MM.1S (cell line): Measurements from ENCODE around the gene BBX.

Source experiments
- DNase-seq: peaks from one replicate; pipeline ENCODE4 v3.0.0-alpha.2; 2015
- H2AFZ ChIP-seq: fragments of 300-600 bp; sonication (generic); 2 replicates; pipeline ENCODE4 v1.6.0; 2016; ENCODE audit warnings: antibody characterized with exemption, low read length
- H3F3A ChIP-seq: fragments of 300-600 bp; sonication (generic); 2 replicates; pipeline ENCODE4 v1.6.1; 2016; ENCODE audit warnings: mild to moderate bottlenecking, antibody characterized with exemption, low read length, moderate library complexity, mixed read lengths; ENCODE audit not compliant: insufficient read depth
- H3K27ac ChIP-seq: fragments of 300-600 bp; sonication (generic); 2 replicates; pipeline ENCODE4 v1.5.1; 2016; ENCODE audit warnings: mild to moderate bottlenecking, low read length
- H3K27me3 ChIP-seq: fragments of 300-600 bp; sonication (generic); replicated peaks from 2 replicates; pipeline ENCODE4 v1.6.0; 2016; ENCODE audit warnings: low read length; ENCODE audit not compliant: insufficient read depth
- H3K36me3 ChIP-seq: fragments of 300-600 bp; sonication (generic); replicated peaks from 2 replicates; pipeline ENCODE4 v1.6.1; 2016; ENCODE audit warnings: mild to moderate bottlenecking, low read length, mixed read lengths; ENCODE audit not compliant: insufficient read depth
- H3K4me1 ChIP-seq: fragments of 300-600 bp; sonication (generic); 2 replicates; pipeline ENCODE4 v1.6.1; 2016; ENCODE audit warnings: low read length, mixed read lengths
- H3K4me2 ChIP-seq: fragments of 300-600 bp; sonication (generic); 2 replicates; pipeline ENCODE4 v1.6.0; 2016; ENCODE audit warnings: low read depth, low read length
- H3K4me3 ChIP-seq: fragments of 300-600 bp; sonication (generic); 2 replicates; pipeline ENCODE4 v1.5.1; 2016; ENCODE audit warnings: low read length, mixed read lengths
- H3K79me2 ChIP-seq: fragments of 300-600 bp; sonication (generic); 2 replicates; pipeline ENCODE4 v1.6.1; 2016; ENCODE audit warnings: mixed run types, low read length, mixed read lengths
- H3K9ac ChIP-seq: fragments of 300-600 bp; sonication (generic); 2 replicates; pipeline ENCODE4 v1.6.1; 2016; ENCODE audit warnings: low read length, mixed read lengths
- H3K9me2 ChIP-seq: fragments of 300-600 bp; sonication (generic); replicated peaks from 2 replicates; pipeline ENCODE4 v1.6.1; 2016; ENCODE audit warnings: mild to moderate bottlenecking, low read length, mixed read lengths; ENCODE audit not compliant: insufficient read depth
- H3K9me3 ChIP-seq: fragments of 300-600 bp; sonication (generic); replicated peaks from 2 replicates; pipeline ENCODE4 v1.6.1; 2016; ENCODE audit warnings: mild to moderate bottlenecking, low read length, mixed read lengths; ENCODE audit not compliant: insufficient read depth
- H4K20me1 ChIP-seq: fragments of 300-600 bp; sonication (generic); 2 replicates; pipeline ENCODE4 v1.6.1; 2016; ENCODE audit warnings: mild to moderate bottlenecking, low read length, moderate library complexity, mixed read lengths; ENCODE audit not compliant: insufficient read depth
- EZH2 ChIP-seq: fragments of 300-600 bp; sonication (generic); optimal IDR thresholded peaks from 2 replicates; pipeline ENCODE3; 2017; ENCODE audit warnings: low read depth, mild to moderate bottlenecking, antibody characterized with exemption, low read length, mixed read lengths
- EZH2phosphoT487 ChIP-seq: fragments of 300-600 bp; sonication (generic); IDR thresholded peaks from 2 replicates; pipeline ENCODE4 v1.6.1; 2018; ENCODE audit warnings: antibody characterized with exemption, low read length
- TF ChIP-seq, protein P1 (sequence below): fragments of 300-600 bp; sonication (generic); IDR thresholded peaks from 2 replicates; pipeline ENCODE4 v1.5.1; 2016; ENCODE audit warnings: antibody characterized with exemption, low read length, mixed read lengths

The BBX gene

DNA sequence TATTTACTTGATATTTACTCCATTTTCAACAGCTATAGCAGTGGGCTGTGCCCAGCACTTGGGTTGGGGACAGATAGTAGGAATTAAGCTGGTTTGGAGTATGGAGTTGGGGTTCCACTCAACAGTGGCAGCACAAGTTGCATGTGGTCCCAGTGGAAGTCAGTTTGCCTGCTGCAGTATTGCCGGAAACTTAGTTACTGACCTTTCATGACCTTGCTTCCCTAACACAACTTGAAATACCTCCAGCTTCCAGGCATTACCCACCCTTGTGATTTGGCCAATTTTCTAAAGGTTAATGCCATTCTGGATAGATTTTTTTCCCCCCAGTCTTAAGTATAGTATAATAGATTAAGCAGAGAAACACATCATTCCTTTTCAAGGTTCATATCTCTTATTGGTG lies 68.0 kb downstream of the BBX start:
- Histone ChIP-seq H3K36me3 (no peaks in the 10 kb centered on the region), H3F3A (peaks cover 10% of the 10 kb centered on the region), H3K27ac (no peak overlapping the region), H3K4me2 (no peak overlapping the region), H2AFZ (no peak overlapping the region), H3K27me3 (no peaks in the 10 kb centered on the region), H4K20me1 (no peaks in the 10 kb centered on the region), H3K9me3 (no peaks in the 10 kb centered on the region), H3K9ac (no peak overlapping the region), H3K9me2 (no peaks in the 10 kb centered on the region), H3K4me1 (peaks cover 14% of the 10 kb centered on the region; the same call in 1 of the 2 replicates), H3K79me2 (0 out of 2 replicates have a peak, but pooled peaks cover 7% of the 10 kb centered on the region), H3K4me3 (no peak overlapping the region)
- TF ChIP-seq EZH2 (no peak), EZH2phosphoT487 (no peak)
- TF ChIP-seq, protein P1, sequence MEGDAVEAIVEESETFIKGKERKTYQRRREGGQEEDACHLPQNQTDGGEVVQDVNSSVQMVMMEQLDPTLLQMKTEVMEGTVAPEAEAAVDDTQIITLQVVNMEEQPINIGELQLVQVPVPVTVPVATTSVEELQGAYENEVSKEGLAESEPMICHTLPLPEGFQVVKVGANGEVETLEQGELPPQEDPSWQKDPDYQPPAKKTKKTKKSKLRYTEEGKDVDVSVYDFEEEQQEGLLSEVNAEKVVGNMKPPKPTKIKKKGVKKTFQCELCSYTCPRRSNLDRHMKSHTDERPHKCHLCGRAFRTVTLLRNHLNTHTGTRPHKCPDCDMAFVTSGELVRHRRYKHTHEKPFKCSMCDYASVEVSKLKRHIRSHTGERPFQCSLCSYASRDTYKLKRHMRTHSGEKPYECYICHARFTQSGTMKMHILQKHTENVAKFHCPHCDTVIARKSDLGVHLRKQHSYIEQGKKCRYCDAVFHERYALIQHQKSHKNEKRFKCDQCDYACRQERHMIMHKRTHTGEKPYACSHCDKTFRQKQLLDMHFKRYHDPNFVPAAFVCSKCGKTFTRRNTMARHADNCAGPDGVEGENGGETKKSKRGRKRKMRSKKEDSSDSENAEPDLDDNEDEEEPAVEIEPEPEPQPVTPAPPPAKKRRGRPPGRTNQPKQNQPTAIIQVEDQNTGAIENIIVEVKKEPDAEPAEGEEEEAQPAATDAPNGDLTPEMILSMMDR, result no peak
- DNase-seq, result no peak

DNA sequence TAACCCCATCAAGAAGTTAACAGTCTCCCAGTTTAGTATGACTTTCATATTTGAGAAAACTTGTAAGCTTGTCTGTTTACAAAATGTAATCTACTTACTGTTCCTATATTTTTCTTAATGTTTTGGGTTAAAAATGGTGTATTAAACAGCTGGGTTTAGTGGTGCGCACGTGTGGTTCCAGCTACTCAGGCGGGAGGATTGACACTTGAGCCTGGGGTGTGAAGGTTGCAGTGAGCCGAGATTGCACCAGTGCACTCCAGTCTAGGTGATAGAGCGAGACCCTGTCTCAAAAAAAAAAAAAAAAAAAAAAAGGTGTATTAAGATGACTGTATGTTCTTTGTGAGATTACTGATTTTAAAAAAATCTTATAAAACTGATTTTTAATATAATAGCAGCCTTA lies 69.3 kb downstream of the BBX start:
- H3K4me2 ChIP-seq, result no peak overlapping the region
- no peak overlapping the region for H3K9ac ChIP-seq
- 0 out of 2 replicates have a peak, but pooled peaks cover 7% of the 10 kb centered on the region for H3K79me2 ChIP-seq
- H3K27me3 ChIP-seq, result no peaks in the 10 kb centered on the region
- no peak for DNase-seq
- H3K9me3 ChIP-seq, result no peaks in the 10 kb centered on the region
- H2AFZ ChIP-seq, result no peak overlapping the region
- peaks cover 10% of the 10 kb centered on the region for H3F3A ChIP-seq
- no peak overlapping the region for H3K4me3 ChIP-seq
- H4K20me1 ChIP-seq, result no peaks in the 10 kb centered on the region
- H3K9me2 ChIP-seq, result no peaks in the 10 kb centered on the region
- H3K4me1 ChIP-seq, result peaks cover 19% of the 10 kb centered on the region; the same call in 1 of the 2 replicates
- no peaks in the 10 kb centered on the region for H3K36me3 ChIP-seq
- no peak for TF ChIP-seq EZH2phosphoT487
- TF ChIP-seq, protein P1, result no peak
- no peak overlapping the region for H3K27ac ChIP-seq

DNA sequence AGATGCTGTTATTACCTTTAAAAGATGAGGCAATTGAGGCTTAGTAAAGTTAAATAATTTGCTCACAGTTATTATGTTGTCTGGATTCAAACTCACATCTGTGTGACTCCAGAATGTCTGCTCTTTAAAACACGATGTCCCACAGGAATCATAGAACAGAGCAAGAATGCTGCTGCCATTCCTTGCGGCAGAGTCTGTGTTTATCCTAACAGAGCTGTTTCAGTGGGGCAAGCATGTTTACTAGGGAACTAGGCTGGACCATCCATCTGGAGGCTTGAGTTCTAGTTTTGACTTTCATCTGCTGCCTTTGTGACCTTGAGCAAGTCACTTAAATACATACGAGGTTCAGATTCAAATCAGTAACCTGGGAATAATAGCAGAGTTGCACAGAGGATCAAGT lies 72.1 kb downstream of the BBX start:
- Histone ChIP-seq H3K9ac (no peak overlapping the region), H3K9me2 (no peaks in the 10 kb centered on the region), H3K27ac (no peak overlapping the region), H3K4me3 (no peak overlapping the region), H3K36me3 (no peaks in the 10 kb centered on the region), H4K20me1 (no peaks in the 10 kb centered on the region), H3K4me2 (no peak overlapping the region), H3K79me2 (0 out of 2 replicates have a peak, but pooled peaks cover 14% of the 10 kb centered on the region), H3K9me3 (no peaks in the 10 kb centered on the region), H3K27me3 (no peaks in the 10 kb centered on the region), H3F3A (peaks cover 2% of the 10 kb centered on the region), H3K4me1 (peaks cover 9% of the 10 kb centered on the region; the same call in 1 of the 2 replicates), H2AFZ (no peak overlapping the region)
- TF ChIP-seq, protein P1, result no peak
- TF ChIP-seq EZH2 (no peak), EZH2phosphoT487 (no peak)
- DNase-seq, result no peak
